ENCODE measurements around the gene LRP1B.

- TF ChIP-seq EZH2phosphoT487 (IDR thresholded peaks at IDR 0.05; ENCODE audit: insufficient read depth, low read depth) (no peak), EZH2 (IDR thresholded peaks at IDR 0.05; ENCODE audit: insufficient read depth, poor library complexity, severe bottlenecking) (no peak)
Measured at GRCh38 chr2:141437521-141437920, 693.3 kb downstream of the LRP1B start.
